HepG2 (cell line): Measurements from ENCODE around the gene PARP6. TPM values are rescaled to one million over a fixed set of nuclear protein-coding genes. Genes with fewer than 3 reads are reported as not detected.

Source experiments
- ARNTL ChIP-seq: sonication (generic); formaldehyde crosslinking; IDR thresholded peaks from 2 replicates; pipeline ENCODE4 v1.4.0; 2020; ENCODE audit warnings: mild to moderate bottlenecking, missing genetic modification reagents
- ASH2L ChIP-seq: fragments of 300-600, 200-600 bp; sonication (generic); IDR thresholded peaks from 2 replicates; pipeline ENCODE4 v1.7.0; 2017; ENCODE audit warnings: low read depth, mild to moderate bottlenecking, moderate library complexity, mixed read lengths, low read length; ENCODE audit not compliant: insufficient read length
- ATF7-NPFF ChIP-seq: sonication (generic); formaldehyde crosslinking; IDR thresholded peaks from 2 replicates; pipeline ENCODE4 v1.8.1; 2023; ENCODE audit warnings: mild to moderate bottlenecking, low read depth, missing genetic modification reagents, moderate library complexity
- BRF2 ChIP-seq: sonication (generic); formaldehyde crosslinking; IDR thresholded peaks from 2 replicates; pipeline ENCODE4 v1.8.1; 2022; ENCODE audit warnings: mild to moderate bottlenecking, missing genetic modification reagents
- CAMTA2 ChIP-seq: sonication (generic); formaldehyde crosslinking; IDR thresholded peaks from 2 replicates; pipeline ENCODE4 v1.4.0; 2020; ENCODE audit warnings: mild to moderate bottlenecking, missing genetic modification reagents, borderline replicate concordance
- IRF2 ChIP-seq: IDR thresholded peaks from 2 replicates; pipeline ENCODE4 v1.6.1; 2018; ENCODE audit warnings: missing genetic modification reagents, missing compliant biosample characterization
- PAXIP1 ChIP-seq: sonication (generic); formaldehyde crosslinking; conservative IDR thresholded peaks from 2 replicates; pipeline ENCODE4 v1.4.0; 2020; ENCODE audit warnings: mild to moderate bottlenecking, missing genetic modification reagents, moderate library complexity
- POLR2AphosphoS5 ChIP-seq: IDR thresholded peaks from 2 replicates; pipeline ENCODE4 v1.6.1; 2012; ENCODE audit warnings: low read depth, low read length
- SATB2 ChIP-seq: sonication (generic); formaldehyde crosslinking; IDR thresholded peaks from 2 replicates; pipeline ENCODE4 v1.5.0; 2020; ENCODE audit warnings: missing genetic modification reagents
- SIN3B ChIP-seq: fragments of 150-350 bp; IDR thresholded peaks from 2 replicates; pipeline ENCODE4 v1.6.1; 2014; ENCODE audit warnings: low read length
- SOX5 ChIP-seq: IDR thresholded peaks from 2 replicates; pipeline ENCODE4 v1.6.1; 2016; ENCODE audit warnings: borderline replicate concordance
- YY1 ChIP-seq: IDR thresholded peaks from 2 replicates; pipeline ENCODE4 v1.6.1; 2011; ENCODE audit warnings: low read length, low read depth, moderate library complexity, mild to moderate bottlenecking; ENCODE audit not compliant: insufficient read depth, insufficient replicate concordance
- ZBTB2 ChIP-seq: sonication (generic); formaldehyde crosslinking; IDR thresholded peaks from 2 replicates; pipeline ENCODE4 v1.8.0; 2022; ENCODE audit warnings: low read depth, missing genetic modification reagents
- ZNF33A ChIP-seq: sonication (generic); formaldehyde crosslinking; IDR thresholded peaks from 2 replicates; pipeline ENCODE4 v1.5.1; 2020; ENCODE audit warnings: missing genetic modification reagents, mild to moderate bottlenecking, moderate library complexity, borderline replicate concordance
- ZNF382 ChIP-seq: sonication (generic); formaldehyde crosslinking; IDR thresholded peaks from 2 replicates; pipeline ENCODE4 v1.5.0; 2020; ENCODE audit warnings: missing genetic modification reagents, mild to moderate bottlenecking, borderline replicate concordance
- ZNF547 ChIP-seq: sonication (generic); formaldehyde crosslinking; IDR thresholded peaks from 2 replicates; pipeline ENCODE4 v1.5.1; 2020; ENCODE audit warnings: mild to moderate bottlenecking, missing genetic modification reagents
- ZNF598 ChIP-seq: sonication (generic); formaldehyde crosslinking; IDR thresholded peaks from 2 replicates; pipeline ENCODE4 v1.5.1; 2020; ENCODE audit warnings: mild to moderate bottlenecking, missing genetic modification reagents, borderline replicate concordance
- ZNF652 ChIP-seq: IDR thresholded peaks from 2 replicates; pipeline ENCODE4 v1.6.1; 2016; ENCODE audit warnings: low read depth, borderline replicate concordance
- ZNF746 ChIP-seq: sonication (generic); formaldehyde crosslinking; IDR thresholded peaks from 2 replicates; pipeline ENCODE4 v1.8.0; 2022; ENCODE audit warnings: mild to moderate bottlenecking, missing genetic modification reagents
- ZNF747 ChIP-seq: sonication (generic); formaldehyde crosslinking; IDR thresholded peaks from 2 replicates; pipeline ENCODE4 v1.8.1; 2023; ENCODE audit warnings: missing genetic modification reagents, mild to moderate bottlenecking, borderline replicate concordance
- polyA plus RNA-seq, 8 experiments: library from polyadenylated mRNA; depleted of rRNA in 3 of 8; stranded (reverse) in 7 of 8; unstranded in 1 of 8; fragments of >200 nt; fragmentation: Illumina TruSeq in 4 of 8; extraction: Trizol in 4 of 8; gene quantifications; 2 replicates each; pipeline versions ENCODE4 v1.2.1 to v1.2.3, GENCODE V29; 2011 to 2016; ENCODE audit warnings: low read depth in 4 of 8, missing spikeins in 1 of 8, mixed read lengths in 1 of 8; ENCODE audit not compliant: insufficient read depth in 1 of 8
- total RNA-seq, 5 experiments: library from RNA; depleted of rRNA; stranded (reverse); fragments of >200 nt; fragmentation: Illumina TruSeq; extraction: Trizol; gene quantifications; 2 replicates each; pipeline ENCODE4 v1.2.3, GENCODE V29; 2016; ENCODE audit warnings: low read depth in 1 of 5
- TF ChIP-seq, protein P1 (sequence below): IDR thresholded peaks from 2 replicates; pipeline ENCODE4 v1.6.1; 2016; ENCODE audit warnings: missing genetic modification reagents, missing compliant biosample characterization

PARP6 gene
- total and polyA plus RNA-seq, 2 of the 13 experiments (the other 11 are each of a cell fraction or from before 2014, with no cell fraction given), result 0.22 to 0.87 TPM

- TF ChIP-seq CAMTA2 (0 out of 2 replicates have a peak, but pooled peaks have one; percentile 58), ZNF33A (no peak), YY1 (peak; percentile 76), ZNF547 (CRISPR knock-in tag) (peak; percentile 96), SIN3B (no peak), PAXIP1 (CRISPR knock-in tag) (peak; percentile 63), ZBTB2 (CRISPR knock-in tag) (peak; percentile 88), ZNF382 (CRISPR knock-in tag) (no peak), POLR2AphosphoS5 (peak; percentile 95), ATF7-NPFF (peak; percentile 83), ARNTL (peak; percentile 88; the same call in 1 of the 2 replicates), ASH2L (peak; percentile 77), ZNF746 (CRISPR knock-in tag) (no peak), ZNF598 (CRISPR knock-in tag) (no peak; the same call in 1 of the 2 replicates), ZNF747 (CRISPR knock-in tag) (peak; percentile 68; the same call in 1 of the 2 replicates), SATB2 (CRISPR knock-in tag) (no peak), ZNF652 (CRISPR knock-in tag) (no peak; the same call in 1 of the 2 replicates), SOX5 (CRISPR knock-in tag) (peak; percentile 49; the same call in 1 of the 2 replicates), IRF2 (CRISPR knock-in tag) (0 out of 2 replicates have a peak, but pooled peaks have one; percentile 49), BRF2 (peak; percentile 13; the same call in 1 of the 2 replicates)
- TF ChIP-seq, protein P1, sequence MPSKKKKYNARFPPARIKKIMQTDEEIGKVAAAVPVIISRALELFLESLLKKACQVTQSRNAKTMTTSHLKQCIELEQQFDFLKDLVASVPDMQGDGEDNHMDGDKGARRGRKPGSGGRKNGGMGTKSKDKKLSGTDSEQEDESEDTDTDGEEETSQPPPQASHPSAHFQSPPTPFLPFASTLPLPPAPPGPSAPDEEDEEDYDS (CRISPR knock-in tag), result peak; percentile 97
Measured at GRCh38 chr15:72231066-72231832, 41.1 kb downstream of the PARP6 start, which contains the start of gene PKM (continued).
